KMS-11 (cell line): ENCODE data around the gene NACC1.

ENCODE experiments used
- H2AFZ ChIP-seq: fragments of 200-600 bp; sonication (generic); 2 replicates; pipeline ENCODE4 v1.6.1; 2016; ENCODE audit warnings: antibody characterized with exemption, mixed run types, low read depth
- H3K27ac ChIP-seq: fragments of 200-600 bp; sonication (generic); 2 replicates; pipeline ENCODE4 v1.6.1; 2016; ENCODE audit warnings: mild to moderate bottlenecking, mixed run types
- H3K27me3 ChIP-seq: fragments of 200-600 bp; sonication (generic); 2 replicates; pipeline ENCODE4 v1.6.1; 2017; ENCODE audit warnings: mild to moderate bottlenecking, low read depth, mixed run types, moderate library complexity; ENCODE audit not compliant: insufficient read depth
- H3K36me3 ChIP-seq: fragments of 200-600 bp; sonication (generic); 2 replicates; pipeline ENCODE4 v1.6.1; 2017; ENCODE audit warnings: mild to moderate bottlenecking, mixed run types; ENCODE audit not compliant: insufficient read depth
- H3K4me1 ChIP-seq: fragments of 200-600 bp; sonication (generic); 2 replicates; pipeline ENCODE4 v1.6.1; 2016; ENCODE audit warnings: mild to moderate bottlenecking, low read depth, mixed run types; ENCODE audit not compliant: poor library complexity, severe bottlenecking
- H3K4me2 ChIP-seq: fragments of 200-600 bp; sonication (generic); 2 replicates; pipeline ENCODE4 v1.7.0; 2016; ENCODE audit warnings: mild to moderate bottlenecking, mixed run types
- H3K4me3 ChIP-seq: fragments of 200-600 bp; sonication (generic); IDR thresholded peaks from 2 replicates; pipeline ENCODE4 v1.6.1; 2017; ENCODE audit warnings: low read depth, low read length, mixed read lengths; ENCODE audit not compliant: insufficient read depth
- H3K79me2 ChIP-seq: fragments of 200-600 bp; sonication (generic); 2 replicates; pipeline ENCODE4 v1.6.1; 2016; ENCODE audit warnings: low read depth, mixed run types; ENCODE audit not compliant: insufficient read depth
- H3K9ac ChIP-seq: fragments of 200-600 bp; sonication (generic); 2 replicates; pipeline ENCODE4 v1.6.1; 2016; ENCODE audit warnings: mild to moderate bottlenecking, mixed run types
- H4K20me1 ChIP-seq: fragments of 200-600 bp; sonication (generic); 2 replicates; pipeline ENCODE4 v1.6.1; 2016; ENCODE audit warnings: mild to moderate bottlenecking, mixed run types; ENCODE audit not compliant: insufficient read depth
- CTCF ChIP-seq: fragments of 200-600 bp; sonication (generic); conservative IDR thresholded peaks from 2 replicates; pipeline ENCODE4 v1.6.1; 2017; ENCODE audit warnings: low read depth, mild to moderate bottlenecking, antibody characterized with exemption, low read length, moderate library complexity, mixed read lengths

NACC1 gene

GRCh38 chr19:13102666-13103580 lies 15.1 kb upstream of the NACC1 start, which contains the start of gene LYL1:
LYL1 (minus strand) TSS chr19:13102858; CDS start chr19:13101171, 1,687 bp downstream.
- no peak within 1 kb of the TSS for H3K4me2 ChIP-seq
- H3K9ac ChIP-seq: no peak within 1 kb of the TSS
- no peaks in the 10 kb centered on the region for H4K20me1 ChIP-seq
- peaks cover 18% of the 10 kb centered on the region for H3K27me3 ChIP-seq
- no peak within 1 kb of the TSS for H3K27ac ChIP-seq
- H2AFZ ChIP-seq: no peak within 1 kb of the TSS
- H3K36me3 ChIP-seq: no peaks in the 10 kb centered on the region
- no peaks in the 10 kb centered on the region for H3K79me2 ChIP-seq
- H3K4me3 ChIP-seq: no peak within 1 kb of the TSS
- no peaks in the 10 kb centered on the region for H3K4me1 ChIP-seq
- no peak for TF ChIP-seq CTCF

- Histone ChIP-seq H3K4me2 (peak overlapping the region; percentile 54; the same call in 1 of the 2 replicates), H4K20me1 (no peaks in the 10 kb centered on the region), H3K79me2 (no peaks in the 10 kb centered on the region), H2AFZ (peak overlapping the region; percentile 41), H3K9ac (no peak overlapping the region), H3K4me1 (no peaks in the 10 kb centered on the region), H3K4me3 (no peak overlapping the region), H3K36me3 (no peaks in the 10 kb centered on the region), H3K27me3 (peaks cover 12% of the 10 kb centered on the region; the same call in 1 of the 2 replicates), H3K27ac (no peak overlapping the region)
- TF ChIP-seq CTCF: no peak
Observed at GRCh38 chr19:13103581-13104359, 14.3 kb upstream of the NACC1 start.

GRCh38 chr19:13104360-13104847 lies 13.7 kb upstream of the NACC1 start:
- Histone ChIP-seq H2AFZ (peak overlapping the region; percentile 41), H3K27ac (no peak overlapping the region)

More at GRCh38 chr19:13104360-13104847, 13.7 kb upstream of the NACC1 start:
- no peaks in the 10 kb centered on the region for H3K4me1 ChIP-seq
- H3K36me3 ChIP-seq: no peaks in the 10 kb centered on the region
- H3K4me3 ChIP-seq: no peak overlapping the region
- H3K27me3 ChIP-seq: peaks cover 8% of the 10 kb centered on the region; the same call in 1 of the 2 replicates
- no peaks in the 10 kb centered on the region for H3K79me2 ChIP-seq
- no peak overlapping the region for H3K9ac ChIP-seq
- TF ChIP-seq CTCF: peak; percentile 77
- H4K20me1 ChIP-seq: no peaks in the 10 kb centered on the region
- peak overlapping the region; percentile 54; the same call in 1 of the 2 replicates for H3K4me2 ChIP-seq
